Measurements from ENCODE around the gene ME1. TPM values are rescaled to one million over a fixed set of nuclear protein-coding genes. Genes with fewer than 3 reads are reported as not detected.
"Not testable (repeated sequence)": the region's sequence is repeated elsewhere in the genome, so short reads cannot be mapped to it uniquely, and the experiment has no call there.

ME1 gene
- total RNA-seq, 1 experiment from 2014 or later: 40.5 TPM

DNA sequence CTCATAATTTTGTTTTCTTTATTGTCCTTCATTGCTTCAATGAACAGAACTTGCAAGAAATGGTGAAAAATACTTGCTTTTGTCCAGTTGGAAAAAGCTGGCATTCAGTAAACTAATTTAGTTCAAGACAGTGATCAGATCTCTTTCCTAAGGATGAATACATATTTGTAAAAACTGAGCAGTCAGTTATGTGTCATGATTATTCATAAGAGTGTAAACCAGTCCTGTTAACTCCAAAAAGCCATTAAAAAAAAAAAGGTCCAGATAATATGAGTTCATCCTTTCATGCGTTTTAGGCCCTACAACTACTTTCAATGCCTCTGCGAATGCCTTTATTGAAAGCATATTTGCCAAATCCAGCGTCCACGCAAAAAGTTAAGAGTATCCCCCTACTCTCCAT lies 238.4 kb downstream of the ME1 start:
- peak overlapping the region; percentile 72; the same call in 1 of the 2 replicates for H3K27ac ChIP-seq (ENCODE audit: low read depth, low read length)
- ATAC-seq: no peak
- peaks cover 3 to 11% of the 10 kb centered on the region in 2 experiments; a peak in 3 of 4 replicates for H3K4me1 ChIP-seq (ENCODE audit: control insufficient read depth in 1 of 2, insufficient read depth in 2 of 2, low read length in 2 of 2)
- H3K4me2 ChIP-seq (ENCODE audit: low read length): peak overlapping the region; percentile 91
- peaks cover 2 to 12% of the 10 kb centered on the region in 2 experiments; a peak in 3 of 4 replicates for H3K36me3 ChIP-seq (ENCODE audit: control insufficient read depth in 1 of 2, insufficient read depth in 2 of 2, low read length in 2 of 2)
- BruUV-seq (replicated peaks): no TSS peak
- CTCF ChIA-PET: no interaction called here
- H3K9me2 ChIP-seq (ENCODE audit: insufficient read depth): no peaks in the 10 kb centered on the region
- no peak for DNase-seq (ENCODE audit: low read depth, low spot score)
- no peaks in the 10 kb centered on the region; the same call in 1 of the 2 replicates for H4K20me1 ChIP-seq (ENCODE audit: insufficient read depth)
- intact Hi-C loops (cut with micrococcal nuclease): no loop called here
- TF ChIP-seq SRF (IDR thresholded peaks at IDR 0.05; ENCODE audit: low read depth) (no peak), CBX3 (IDR thresholded peaks at IDR 0.05; ENCODE audit: low read depth) (no peak), EZH2 (IDR thresholded peaks at IDR 0.05) (no peak)
- TF ChIP-seq, protein P1, sequence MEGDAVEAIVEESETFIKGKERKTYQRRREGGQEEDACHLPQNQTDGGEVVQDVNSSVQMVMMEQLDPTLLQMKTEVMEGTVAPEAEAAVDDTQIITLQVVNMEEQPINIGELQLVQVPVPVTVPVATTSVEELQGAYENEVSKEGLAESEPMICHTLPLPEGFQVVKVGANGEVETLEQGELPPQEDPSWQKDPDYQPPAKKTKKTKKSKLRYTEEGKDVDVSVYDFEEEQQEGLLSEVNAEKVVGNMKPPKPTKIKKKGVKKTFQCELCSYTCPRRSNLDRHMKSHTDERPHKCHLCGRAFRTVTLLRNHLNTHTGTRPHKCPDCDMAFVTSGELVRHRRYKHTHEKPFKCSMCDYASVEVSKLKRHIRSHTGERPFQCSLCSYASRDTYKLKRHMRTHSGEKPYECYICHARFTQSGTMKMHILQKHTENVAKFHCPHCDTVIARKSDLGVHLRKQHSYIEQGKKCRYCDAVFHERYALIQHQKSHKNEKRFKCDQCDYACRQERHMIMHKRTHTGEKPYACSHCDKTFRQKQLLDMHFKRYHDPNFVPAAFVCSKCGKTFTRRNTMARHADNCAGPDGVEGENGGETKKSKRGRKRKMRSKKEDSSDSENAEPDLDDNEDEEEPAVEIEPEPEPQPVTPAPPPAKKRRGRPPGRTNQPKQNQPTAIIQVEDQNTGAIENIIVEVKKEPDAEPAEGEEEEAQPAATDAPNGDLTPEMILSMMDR (IDR thresholded peaks at IDR 0.05 in 2 of 3, conservative IDR thresholded peaks at IDR 0.05 in 1 of 3; ENCODE audit: borderline replicate concordance in 1 of 3, insufficient read depth in 1 of 3, low read depth in 2 of 3, low read length in 2 of 3): no peak
- TF ChIP-seq, protein P2, sequence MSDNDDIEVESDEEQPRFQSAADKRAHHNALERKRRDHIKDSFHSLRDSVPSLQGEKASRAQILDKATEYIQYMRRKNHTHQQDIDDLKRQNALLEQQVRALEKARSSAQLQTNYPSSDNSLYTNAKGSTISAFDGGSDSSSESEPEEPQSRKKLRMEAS (IDR thresholded peaks at IDR 0.05): no peak
- peak overlapping the region; percentile 77 for H3K9ac ChIP-seq (ENCODE audit: low read length)
- no peaks in the 10 kb centered on the region for H3K9me3 ChIP-seq (ENCODE audit: control insufficient read depth in 1 of 2, insufficient read depth in 1 of 2, low read depth in 1 of 2, low read length in 2 of 2)
- H3K79me2 ChIP-seq (ENCODE audit: insufficient read depth, low read length): peaks cover 38% of the 10 kb centered on the region
- RAD21 ChIA-PET (ENCODE audit: low non-redundant PET in 1 of 2, low total read pairs in 2 of 2, uncharacterized antibody in 2 of 2, unreplicated experiment in 2 of 2): no interaction called here
- no peaks in the 10 kb centered on the region for H3K27me3 ChIP-seq (ENCODE audit: insufficient read depth, low read length)
- peak overlapping the region; percentile 79 to 84 for H3K4me3 ChIP-seq (replicated peaks in 1 of 2; ENCODE audit: low read depth in 1 of 2, low read length in 2 of 2)
- H2AFZ ChIP-seq (ENCODE audit: low read depth, low read length, poor library complexity, severe bottlenecking): no peak overlapping the region
- POLR2A ChIA-PET: no interaction called here

DNA sequence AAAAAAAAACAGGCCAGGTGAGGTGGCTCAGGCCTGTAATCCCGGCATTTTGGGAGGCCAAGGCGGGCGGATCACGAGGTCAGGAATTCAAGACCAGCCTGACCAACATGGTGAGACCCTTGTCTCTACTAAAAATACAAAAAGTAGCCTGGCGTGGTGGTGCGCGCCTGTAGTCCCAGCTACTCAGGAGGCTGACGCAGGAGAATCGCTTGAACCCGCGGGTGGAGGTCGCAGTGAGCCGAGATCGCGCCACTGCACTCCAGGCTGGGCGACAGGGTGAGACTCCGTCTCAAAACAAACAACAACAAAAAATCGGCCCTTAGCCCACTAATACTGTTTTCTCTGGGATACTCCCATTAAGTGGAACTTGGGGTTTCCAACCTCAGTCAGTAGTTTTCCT lies 238.9 kb downstream of the ME1 start:
- DNase-seq (ENCODE audit: low read depth, low spot score); BruUV-seq (replicated peaks); H3K9me2 ChIP-seq (ENCODE audit: insufficient read depth); intact Hi-C loops (cut with micrococcal nuclease); H3K27me3 ChIP-seq (ENCODE audit: insufficient read depth, low read length); RAD21 ChIA-PET (ENCODE audit: low non-redundant PET in 1 of 2, low total read pairs in 2 of 2, uncharacterized antibody in 2 of 2, unreplicated experiment in 2 of 2); H2AFZ ChIP-seq (ENCODE audit: low read depth, low read length, poor library complexity, severe bottlenecking); H3K9me3 ChIP-seq (ENCODE audit: control insufficient read depth in 1 of 2, insufficient read depth in 1 of 2, low read depth in 1 of 2, low read length in 2 of 2); ATAC-seq; H3K27ac ChIP-seq (ENCODE audit: low read depth, low read length); POLR2A ChIA-PET; CTCF ChIA-PET; H4K20me1 ChIP-seq (ENCODE audit: insufficient read depth): not testable (repeated sequence)
- H3K9ac ChIP-seq (ENCODE audit: low read length): peak overlapping the region; percentile 77
- peaks cover 38% of the 10 kb centered on the region for H3K79me2 ChIP-seq (ENCODE audit: insufficient read depth, low read length)
- H3K36me3 ChIP-seq (ENCODE audit: control insufficient read depth in 1 of 2, insufficient read depth in 2 of 2, low read length in 2 of 2): peaks cover 2 to 12% of the 10 kb centered on the region in 2 experiments; a peak in 3 of 4 replicates
- peaks cover 3 to 11% of the 10 kb centered on the region in 2 experiments; a peak in 3 of 4 replicates for H3K4me1 ChIP-seq (ENCODE audit: control insufficient read depth in 1 of 2, insufficient read depth in 2 of 2, low read length in 2 of 2)
- H3K4me2 ChIP-seq (ENCODE audit: low read length): peak overlapping the region; percentile 91
- peak overlapping the region; percentile 79 to 84 for H3K4me3 ChIP-seq (replicated peaks in 1 of 2; ENCODE audit: low read depth in 1 of 2, low read length in 2 of 2)
